Sigmoid colon (tissue), 4 donors: ENCODE results near the gene FBXO42.

Source experiments
- EP300 ChIP-seq, 4 donors: sonication (generic); formaldehyde crosslinking; IDR thresholded peaks; one replicate each; pipeline ENCODE4 v1.6.1; 2017; ENCODE audit warnings: antibody characterized with exemption in 4 of 4
- POLR2A ChIP-seq, 2 donors: fragments of 450-650 bp; IDR thresholded peaks; one replicate each; pipeline ENCODE4 v1.6.1; 2016; ENCODE audit warnings: antibody characterized with exemption in 2 of 2, mild to moderate bottlenecking in 2 of 2, moderate library complexity in 2 of 2
- TF ChIP-seq, protein P1 (sequence below), 4 experiments: fragments of 450-650 bp in 3 of 4; fragments of 200-600 bp in 1 of 4; IDR thresholded peaks; one replicate each; pipeline ENCODE4 v1.5.1; 2016 to 2019; ENCODE audit warnings: antibody characterized with exemption in 4 of 4, mild to moderate bottlenecking in 3 of 4, moderate library complexity in 2 of 4

DNA sequence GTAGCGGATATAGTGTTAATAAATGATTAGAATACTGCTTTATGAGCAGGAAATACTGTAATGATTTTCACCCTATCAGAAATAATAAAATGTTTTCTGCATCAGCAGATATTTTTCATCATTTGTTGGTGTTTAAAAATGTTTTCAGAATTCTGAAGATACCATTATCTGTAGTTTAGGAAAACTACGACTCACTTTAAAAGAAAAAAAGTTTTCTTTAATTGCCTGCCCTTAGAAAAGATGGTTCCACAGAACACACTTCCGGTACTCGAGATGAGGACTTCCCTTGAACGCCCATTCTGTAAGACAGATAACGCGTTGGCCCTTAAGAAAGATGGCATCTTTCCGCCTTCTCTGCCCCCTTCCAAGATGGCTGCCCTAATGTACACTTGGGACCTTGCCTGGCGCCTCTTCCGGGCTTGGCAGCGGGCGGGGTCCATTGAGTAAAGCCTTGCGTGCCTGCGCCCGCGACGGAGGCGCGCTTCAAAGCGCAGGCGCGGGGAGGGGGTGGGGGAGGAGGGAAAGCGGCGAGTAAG, 14.5 kb upstream of the FBXO42 start, which contains the start of gene SZRD1:
- no peak for TF ChIP-seq POLR2A (IDR thresholded peaks at IDR 0.05)
- TF ChIP-seq, protein P1, sequence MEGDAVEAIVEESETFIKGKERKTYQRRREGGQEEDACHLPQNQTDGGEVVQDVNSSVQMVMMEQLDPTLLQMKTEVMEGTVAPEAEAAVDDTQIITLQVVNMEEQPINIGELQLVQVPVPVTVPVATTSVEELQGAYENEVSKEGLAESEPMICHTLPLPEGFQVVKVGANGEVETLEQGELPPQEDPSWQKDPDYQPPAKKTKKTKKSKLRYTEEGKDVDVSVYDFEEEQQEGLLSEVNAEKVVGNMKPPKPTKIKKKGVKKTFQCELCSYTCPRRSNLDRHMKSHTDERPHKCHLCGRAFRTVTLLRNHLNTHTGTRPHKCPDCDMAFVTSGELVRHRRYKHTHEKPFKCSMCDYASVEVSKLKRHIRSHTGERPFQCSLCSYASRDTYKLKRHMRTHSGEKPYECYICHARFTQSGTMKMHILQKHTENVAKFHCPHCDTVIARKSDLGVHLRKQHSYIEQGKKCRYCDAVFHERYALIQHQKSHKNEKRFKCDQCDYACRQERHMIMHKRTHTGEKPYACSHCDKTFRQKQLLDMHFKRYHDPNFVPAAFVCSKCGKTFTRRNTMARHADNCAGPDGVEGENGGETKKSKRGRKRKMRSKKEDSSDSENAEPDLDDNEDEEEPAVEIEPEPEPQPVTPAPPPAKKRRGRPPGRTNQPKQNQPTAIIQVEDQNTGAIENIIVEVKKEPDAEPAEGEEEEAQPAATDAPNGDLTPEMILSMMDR (IDR thresholded peaks at IDR 0.05): no peak
- TF ChIP-seq EP300 (IDR thresholded peaks at IDR 0.05): no peak
